HG02885 (cell line): ENCODE results near the gene PTX3.

ENCODE experiments used
- ATAC-seq: cut with Tn5 transposase; IDR thresholded peaks from one replicate; pipeline ENCODE4 v1.9.1; 2021; ENCODE audit warnings: mild to moderate bottlenecking; ENCODE audit not compliant: unreplicated experiment, poor library complexity

PTX3 gene

DNA sequence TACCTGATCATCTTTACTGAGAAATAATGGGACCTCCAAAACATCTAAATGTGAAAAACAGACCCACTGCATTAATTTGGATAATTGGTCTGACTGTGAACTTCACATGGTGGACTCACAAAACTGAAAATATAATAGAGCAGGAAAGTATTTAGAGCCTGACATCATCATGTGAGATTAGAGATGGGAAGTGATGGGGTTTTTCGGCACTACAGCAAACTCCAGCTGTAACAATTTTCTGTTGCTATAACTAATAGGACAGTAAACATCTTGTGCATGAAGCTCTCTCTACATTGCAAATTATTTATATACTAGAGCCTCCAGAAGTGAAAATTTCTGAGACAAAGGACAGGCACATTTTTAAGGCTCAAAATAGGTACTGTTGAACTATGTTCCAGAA, 34.4 kb downstream of the PTX3 start:
- no peak for ATAC-seq

DNA sequence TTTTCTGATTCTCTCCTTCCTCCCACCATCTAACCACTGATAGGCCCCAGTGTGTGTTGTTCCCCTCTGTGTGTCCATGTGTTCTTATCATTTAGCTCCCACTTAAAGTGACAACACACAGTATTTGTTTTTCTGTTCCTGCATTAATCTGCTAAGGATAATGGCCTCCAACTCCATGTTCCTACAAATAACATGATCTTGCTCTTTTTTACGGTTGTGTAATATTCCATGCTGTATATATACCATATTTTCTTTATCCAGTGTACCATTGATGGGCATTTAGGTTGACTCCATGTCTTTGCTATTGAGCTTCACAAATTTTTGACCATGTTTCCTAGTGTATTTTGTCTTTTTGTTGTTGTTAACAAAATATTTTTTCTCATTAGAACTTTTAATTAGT, 36.0 kb downstream of the PTX3 start:
- no peak for ATAC-seq

DNA sequence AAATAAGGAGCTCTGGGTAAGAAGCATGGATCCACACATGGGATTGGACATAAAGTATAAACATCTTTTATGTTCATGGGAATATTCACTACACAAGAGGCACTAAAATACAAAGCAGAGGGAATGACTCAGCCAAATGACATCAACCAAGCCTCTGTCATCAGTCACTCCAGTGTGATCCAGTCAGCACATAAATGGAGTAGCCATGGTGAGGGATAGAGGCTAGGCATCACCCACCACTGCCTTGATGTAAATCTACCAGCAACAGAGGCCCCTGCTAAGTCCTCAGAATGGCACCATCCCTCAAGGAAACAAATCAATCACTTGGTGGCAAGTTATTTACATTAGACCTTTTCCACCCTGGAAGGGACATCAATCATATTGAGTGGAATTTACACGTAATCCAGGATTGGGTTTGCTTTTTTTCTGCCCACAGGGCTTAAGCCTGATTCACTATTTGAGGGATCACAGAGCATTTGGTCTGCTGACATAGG, 39.3 kb downstream of the PTX3 start:
- ATAC-seq, result no peak

DNA sequence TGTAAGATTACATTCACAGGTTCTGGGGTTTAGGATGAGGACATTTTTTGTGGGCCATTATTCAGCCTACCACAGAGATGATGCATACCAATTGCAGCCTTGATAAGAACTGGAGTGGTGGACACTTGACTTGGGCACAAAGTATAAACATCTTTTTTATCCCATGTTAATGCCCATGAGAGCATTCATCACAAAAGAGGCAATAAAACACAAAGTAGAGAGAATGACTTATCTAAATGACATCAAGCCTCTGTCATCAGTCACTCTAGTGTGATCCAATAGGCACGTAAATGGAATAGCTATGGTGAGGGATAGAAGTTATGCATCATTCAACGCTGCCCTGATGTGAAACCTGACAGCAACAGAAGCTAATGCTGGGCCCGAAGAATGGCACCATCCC, 40.8 kb downstream of the PTX3 start:
- no peak for ATAC-seq

DNA sequence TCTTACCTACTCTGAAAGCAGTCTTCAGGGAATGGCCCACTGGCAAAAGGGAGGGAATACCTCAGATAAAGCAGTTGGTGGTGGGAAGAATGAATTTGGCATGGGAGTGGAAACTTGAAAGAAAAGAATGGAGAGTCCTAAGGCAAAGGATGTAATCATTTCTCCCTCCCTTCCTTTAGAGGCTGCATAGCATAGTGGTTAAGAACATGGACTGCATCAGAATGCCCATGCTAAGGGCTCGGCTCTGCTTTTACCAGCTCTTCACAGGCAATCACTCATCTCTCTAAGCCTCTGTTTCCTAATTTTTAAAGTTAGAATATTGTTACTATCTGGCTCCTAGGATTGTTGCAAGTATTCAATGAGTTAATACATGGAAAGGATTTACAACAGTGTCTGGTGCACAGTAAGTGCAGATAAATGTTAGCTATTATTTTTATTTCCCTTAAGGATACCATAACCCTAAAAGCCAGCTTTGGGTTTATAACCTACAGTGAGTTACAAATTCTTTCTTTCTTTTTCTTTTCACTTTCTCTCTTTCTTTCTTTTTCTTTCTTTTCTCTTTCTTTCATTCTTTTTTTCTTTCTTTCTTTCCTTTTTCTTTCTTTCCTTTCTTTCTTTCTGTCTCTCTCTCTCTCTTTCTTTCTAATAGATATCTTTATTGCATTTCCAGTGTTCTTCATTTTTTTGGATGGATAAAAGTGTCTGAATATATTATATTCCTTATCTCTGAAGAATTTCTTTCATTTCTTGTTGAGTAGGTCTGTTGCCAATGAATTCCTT, 43.0 kb downstream of the PTX3 start:
- ATAC-seq, result no peak

DNA sequence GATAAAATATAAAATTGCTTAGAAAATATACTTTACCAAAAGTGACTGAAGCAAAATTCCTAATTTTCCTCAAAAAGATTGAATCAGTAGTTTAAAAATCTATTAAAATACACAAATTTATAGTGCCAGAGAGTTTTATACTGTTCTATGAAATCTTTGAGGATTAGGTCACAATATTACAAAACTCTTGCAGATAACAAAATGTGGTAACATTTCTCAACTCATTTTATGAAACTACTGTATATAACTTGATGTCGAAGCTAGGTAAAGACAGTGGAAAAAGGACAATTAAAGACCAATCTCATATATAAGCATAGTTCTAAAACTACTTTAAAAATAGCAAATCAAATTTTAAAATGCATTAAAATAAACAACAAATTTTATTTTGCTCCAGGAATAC, 50.7 kb downstream of the PTX3 start:
- ATAC-seq, result no peak

DNA sequence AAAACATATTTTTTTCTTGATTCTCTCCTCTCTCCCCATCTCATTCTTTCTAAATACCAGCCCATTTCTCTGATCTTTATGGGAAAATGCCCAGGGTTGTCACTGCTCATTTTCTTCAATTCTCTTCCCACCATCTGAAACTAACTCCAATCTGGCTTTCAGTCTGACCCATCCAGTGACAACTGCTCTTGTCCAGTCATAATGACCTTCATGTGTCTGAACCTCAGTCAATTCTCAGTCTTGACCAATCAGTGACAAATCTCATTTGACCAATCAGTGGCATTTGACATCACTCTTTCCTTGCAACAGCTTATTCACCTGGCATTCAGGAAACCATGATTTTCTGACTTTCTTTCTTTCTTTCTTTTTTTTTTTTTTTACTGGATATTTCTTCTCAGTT, 51.5 kb downstream of the PTX3 start:
- ATAC-seq, result no peak

DNA sequence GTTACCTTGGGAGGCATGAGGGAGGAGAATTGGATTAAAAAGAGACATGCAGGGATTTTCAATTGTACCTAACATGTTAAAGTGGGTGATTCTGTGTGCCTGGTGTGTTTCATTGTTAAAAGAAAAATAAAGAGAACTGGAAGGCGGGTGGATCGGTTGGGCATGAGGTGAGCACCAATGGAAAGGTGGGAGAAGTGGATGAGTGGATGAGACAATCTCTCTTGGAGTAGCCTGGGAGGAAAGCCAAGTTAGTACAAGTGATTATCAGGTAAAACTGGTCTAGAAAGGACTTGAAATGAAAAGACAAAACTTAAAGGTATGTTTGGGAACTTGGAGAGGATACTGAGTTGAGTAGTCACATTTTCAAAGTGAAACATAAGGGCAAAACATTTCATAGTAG, 54.5 kb downstream of the PTX3 start:
- ATAC-seq, result no peak
